Lower leg skin (tissue), 4 donors: ENCODE measurements around the gene PRPF40A. TPM values are rescaled to one million over a fixed set of nuclear protein-coding genes. Genes with fewer than 3 reads are reported as not detected.
A peak's percentile ranks its signal among the peaks of the same experiment; 100 is the strongest.

Experiments used
- DNase-seq, 2 donors: peaks; one replicate each; pipeline ENCODE4 v3.0.0-alpha.2; 2019; ENCODE audit warnings: low spot score in 2 of 2
- H3K4me3 ChIP-seq: fragments of 200-600 bp; sonication (generic); 2 replicates; pipeline ENCODE4 v1.5.1; 2017; ENCODE audit warnings: mild to moderate bottlenecking, low read depth; ENCODE audit not compliant: poor library complexity, severe bottlenecking
- CTCF ChIP-seq, 3 donors: fragments of 450-650 bp; IDR thresholded peaks; one replicate each; pipeline ENCODE4 v1.5.1; 2016; ENCODE audit warnings: antibody characterized with exemption in 3 of 3, mild to moderate bottlenecking in 3 of 3, moderate library complexity in 2 of 3
- POLR2A ChIP-seq, 2 donors: fragments of 450-650 bp; IDR thresholded peaks; one replicate each; pipeline ENCODE4 v1.6.1; 2016 to 2017; ENCODE audit warnings: antibody characterized with exemption in 2 of 2, mild to moderate bottlenecking in 1 of 2, moderate library complexity in 1 of 2
- whole genome bisulfite sequencing, 2 donors: methylation state at CpG; one replicate each; pipeline ENCODE4 v1.1.5; 2018; 5-methylcytosine and 5-hydroxymethylcytosine counted together
- intact Hi-C: fragments of 100-400 bp; cut with DNase I; formaldehyde crosslinking; loops from one replicate; pipeline ENCODE4 v1.15.0; 2023; ENCODE audit warnings: low total_unique reads
- total RNA-seq, 4 donors: library from RNA; depleted of rRNA; stranded (reverse); fragments of >200 nt; gene quantifications; one replicate each; pipeline ENCODE4 v1.1.0, GENCODE V29; 2016

PRPF40A gene
- total RNA-seq, 4 donors from 2014 or later: 70.9 to 137 (median 83.2) TPM

GRCh38 chr2:152611458-152612231 lies 105.6 kb downstream of the PRPF40A start:
- TF ChIP-seq CTCF (IDR thresholded peaks at IDR 0.05): no peak
- no peak for TF ChIP-seq POLR2A (IDR thresholded peaks at IDR 0.05)
- no peak overlapping the region for H3K4me3 ChIP-seq
- peak in 1 of 2 donors; percentile 61 for DNase-seq
- WGBS, 2 donors: 80 to 81% methylated on average over 5 of the region's 5 CpGs
- intact Hi-C loops: no loop called here

GRCh38 chr2:152609699-152610098 lies 107.6 kb downstream of the PRPF40A start:
- no peak for DNase-seq
- TF ChIP-seq CTCF (IDR thresholded peaks at IDR 0.05): no peak
- no peak for TF ChIP-seq POLR2A (IDR thresholded peaks at IDR 0.05)
- intact Hi-C loops: no loop called here
- WGBS, 2 donors: 55 to 69% methylated on average over 1 of the region's 1 CpG
- H3K4me3 ChIP-seq: no peak overlapping the region

GRCh38 chr2:152609154-152609553 lies 108.1 kb downstream of the PRPF40A start:
- no peak overlapping the region for H3K4me3 ChIP-seq
- 69 to 72% methylated on average over 2 of the region's 2 CpGs for WGBS, 2 donors
- DNase-seq: no peak
- no peak for TF ChIP-seq CTCF (IDR thresholded peaks at IDR 0.05)
- no peak for TF ChIP-seq POLR2A (IDR thresholded peaks at IDR 0.05)
- intact Hi-C loops: no loop called here

DNA sequence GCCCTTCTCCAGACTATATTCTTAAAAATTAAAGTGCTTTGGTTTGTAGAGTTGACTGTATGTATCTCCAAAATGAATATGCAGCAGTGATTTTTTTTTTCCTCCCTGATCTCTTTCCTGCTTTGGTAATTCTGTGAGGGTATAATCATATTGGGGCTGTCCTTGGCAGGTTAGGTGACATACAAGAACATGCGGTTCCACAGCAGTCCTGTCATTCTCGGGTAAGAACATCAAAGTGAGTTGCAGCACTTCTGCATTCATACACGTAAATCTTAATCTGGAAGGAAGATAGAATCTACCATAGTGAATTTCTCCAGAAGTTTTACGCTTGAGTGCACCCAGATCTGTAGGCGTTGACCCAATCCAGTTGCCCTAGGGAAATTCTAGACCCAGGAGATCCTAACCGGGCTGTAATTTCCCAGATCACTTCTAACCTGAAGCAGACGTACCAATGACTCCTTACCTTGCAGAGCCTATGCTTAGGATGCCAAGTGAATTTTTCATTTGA lies 109.4 kb downstream of the PRPF40A start:
- no peak for DNase-seq
- TF ChIP-seq CTCF (IDR thresholded peaks at IDR 0.05): no peak
- no peak for TF ChIP-seq POLR2A (IDR thresholded peaks at IDR 0.05)
- H3K4me3 ChIP-seq: no peak overlapping the region
- WGBS, 2 donors: 80 to 93% methylated on average over 7 of the region's 7 CpGs
- intact Hi-C loops: no loop called here

- H3K4me3 ChIP-seq: no peak overlapping the region
- WGBS, 2 donors: 44% methylated on average over 2 of the region's 2 CpGs
- no peak for DNase-seq
- TF ChIP-seq CTCF (IDR thresholded peaks at IDR 0.05) (no peak), POLR2A (IDR thresholded peaks at IDR 0.05) (no peak)
- intact Hi-C loops: no loop called here
These were observed 110.3 kb downstream of the PRPF40A start for GRCh38 chr2:152606941-152607340.
